ENCODE results near the gene HACD2.

DNA sequence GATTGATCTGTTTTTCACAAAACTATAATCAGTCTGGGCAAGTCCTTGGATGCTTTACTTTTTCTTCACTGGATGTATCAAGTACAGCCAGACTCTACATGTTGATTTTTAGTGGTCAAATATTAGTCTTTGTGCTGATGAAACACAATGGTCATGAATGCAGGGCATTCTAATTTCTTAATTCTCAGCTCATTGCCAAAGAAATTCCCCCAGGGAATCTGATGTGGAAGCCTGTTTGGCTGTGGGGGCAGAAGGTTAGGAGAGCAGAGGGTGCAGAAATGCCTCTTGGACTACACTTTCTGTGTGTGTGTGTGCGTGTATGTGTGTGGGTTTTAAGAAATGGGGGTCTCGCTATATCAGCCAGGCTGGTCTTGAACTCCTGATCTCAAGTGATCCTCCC lies 48.7 kb upstream of the HACD2 start:
- no peak for TF ChIP-seq EZH2phosphoT487 (IDR thresholded peaks at IDR 0.05; ENCODE audit: borderline replicate concordance)
- TF ChIP-seq, protein P1, sequence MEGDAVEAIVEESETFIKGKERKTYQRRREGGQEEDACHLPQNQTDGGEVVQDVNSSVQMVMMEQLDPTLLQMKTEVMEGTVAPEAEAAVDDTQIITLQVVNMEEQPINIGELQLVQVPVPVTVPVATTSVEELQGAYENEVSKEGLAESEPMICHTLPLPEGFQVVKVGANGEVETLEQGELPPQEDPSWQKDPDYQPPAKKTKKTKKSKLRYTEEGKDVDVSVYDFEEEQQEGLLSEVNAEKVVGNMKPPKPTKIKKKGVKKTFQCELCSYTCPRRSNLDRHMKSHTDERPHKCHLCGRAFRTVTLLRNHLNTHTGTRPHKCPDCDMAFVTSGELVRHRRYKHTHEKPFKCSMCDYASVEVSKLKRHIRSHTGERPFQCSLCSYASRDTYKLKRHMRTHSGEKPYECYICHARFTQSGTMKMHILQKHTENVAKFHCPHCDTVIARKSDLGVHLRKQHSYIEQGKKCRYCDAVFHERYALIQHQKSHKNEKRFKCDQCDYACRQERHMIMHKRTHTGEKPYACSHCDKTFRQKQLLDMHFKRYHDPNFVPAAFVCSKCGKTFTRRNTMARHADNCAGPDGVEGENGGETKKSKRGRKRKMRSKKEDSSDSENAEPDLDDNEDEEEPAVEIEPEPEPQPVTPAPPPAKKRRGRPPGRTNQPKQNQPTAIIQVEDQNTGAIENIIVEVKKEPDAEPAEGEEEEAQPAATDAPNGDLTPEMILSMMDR (conservative IDR thresholded peaks at IDR 0.05; ENCODE audit: low read length), result no peak
